T-helper 1 cell (primary cell): ENCODE measurements around the gene ANKZF1.
A peak's percentile ranks its signal among the peaks of the same experiment; 100 is the strongest.

Experiments used
- DNase-seq, 5 donors: peaks; one replicate each; pipeline ENCODE4 v3.0.0-alpha.2; 2012 to 2020

Gene ANKZF1

DNA sequence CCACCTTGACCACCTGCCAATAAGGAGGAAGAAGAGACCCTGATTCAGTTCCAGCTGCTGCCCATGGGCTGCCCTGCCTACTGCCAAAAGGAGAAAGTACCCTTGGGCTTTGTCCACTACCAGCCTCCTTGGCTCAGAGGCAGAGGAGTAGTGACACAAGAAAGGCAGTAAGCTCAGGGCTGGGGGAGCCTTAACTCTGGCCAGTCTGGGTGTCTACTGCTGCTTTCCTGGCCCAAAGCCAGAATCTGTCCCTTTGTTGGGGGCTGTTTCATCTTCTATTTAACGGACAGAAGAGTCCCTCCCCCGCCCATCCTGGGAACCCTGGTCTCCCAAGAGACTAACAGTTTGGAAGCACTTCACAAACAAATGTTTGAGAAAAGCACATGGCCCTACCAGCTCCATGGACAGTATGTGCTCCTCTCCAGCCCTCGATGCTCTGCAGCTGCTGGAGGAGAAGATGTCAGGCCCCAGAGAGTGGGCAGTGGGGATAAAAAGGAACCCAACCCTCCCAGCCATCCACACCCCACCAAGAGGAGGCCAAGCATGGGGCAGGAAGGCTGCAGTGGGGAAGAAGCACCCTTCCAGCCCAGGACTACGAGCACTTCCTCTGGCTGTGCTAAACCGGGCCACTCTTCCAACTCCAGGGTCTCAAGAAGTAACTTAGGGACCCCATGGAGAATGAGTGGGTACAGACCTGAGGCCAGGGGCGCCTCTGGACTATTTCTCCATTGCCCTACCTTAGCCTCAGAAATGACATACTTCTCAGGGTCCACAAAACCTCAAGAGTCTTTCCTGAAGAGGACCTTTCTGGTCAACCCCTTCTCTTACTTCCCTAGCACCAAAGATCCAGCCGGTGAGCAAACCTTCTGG is 1.3 kb upstream of the ANKZF1 start:
- no peak for DNase-seq

DNA sequence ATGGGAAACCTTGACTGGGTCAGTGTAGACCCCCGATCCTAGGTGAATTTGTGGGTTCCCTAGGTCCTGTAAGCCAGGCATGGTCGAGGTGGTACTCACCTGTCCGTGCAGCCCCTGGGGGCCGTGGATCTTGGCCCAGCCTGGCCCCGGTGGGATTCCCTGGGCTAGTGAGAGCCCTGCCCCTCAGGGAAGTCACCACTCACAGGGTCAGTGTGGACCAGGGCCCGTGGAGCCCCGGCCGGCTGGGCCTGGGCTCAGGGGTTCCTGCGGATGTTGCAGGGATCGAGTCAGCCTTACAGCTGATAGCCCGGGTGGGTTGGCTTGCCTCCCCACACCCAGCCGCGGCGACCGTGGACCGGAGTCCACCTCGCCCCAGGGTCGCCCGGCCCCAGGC is 698 bp upstream of the ANKZF1 start:
- DNase-seq, result no peak

DNA sequence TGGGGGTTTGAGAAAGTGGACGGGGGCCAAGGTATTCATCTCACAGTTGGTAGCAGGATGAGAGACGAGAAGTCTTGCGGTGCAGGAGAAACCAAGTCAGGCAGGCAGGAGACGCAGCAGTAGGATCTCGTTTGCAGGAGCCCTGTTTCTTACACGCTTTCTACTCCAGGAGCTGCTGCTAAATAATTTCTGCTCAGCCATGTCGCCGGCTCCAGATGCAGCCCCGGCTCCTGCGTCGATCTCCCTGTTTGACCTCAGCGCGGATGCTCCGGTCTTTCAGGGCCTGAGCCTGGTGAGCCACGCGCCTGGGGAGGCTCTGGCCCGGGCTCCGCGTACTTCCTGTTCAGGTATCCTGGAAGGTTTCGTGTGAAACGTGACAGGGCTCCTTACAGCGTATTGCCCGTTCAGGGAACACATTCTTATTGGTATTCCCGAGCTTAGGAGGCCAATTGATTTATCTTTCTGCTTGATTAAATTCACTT is 494 bp downstream of the ANKZF1 start:
- DNase-seq, result peak in 2 of 5 donors; percentile 33 to 56

DNA sequence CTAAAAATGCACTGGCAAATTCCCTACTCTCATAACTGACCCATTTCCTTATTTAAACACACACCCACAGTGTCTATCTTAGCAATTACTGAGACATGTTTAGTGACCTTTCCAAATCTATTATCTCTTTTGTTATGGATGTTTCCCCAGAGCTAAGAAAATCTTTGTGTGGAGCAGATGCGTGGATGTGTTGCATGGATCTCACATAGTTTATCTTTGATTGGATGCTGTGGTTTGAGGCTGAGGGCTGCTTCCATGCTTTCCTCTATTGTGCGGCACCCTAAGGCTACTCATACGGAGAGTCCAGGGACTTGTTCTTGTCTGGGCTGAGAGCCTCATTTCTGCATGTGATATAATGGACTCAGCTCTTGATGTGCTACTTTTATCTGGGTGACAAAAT is 4.7 kb downstream of the ANKZF1 start:
- DNase-seq, result no peak

DNA sequence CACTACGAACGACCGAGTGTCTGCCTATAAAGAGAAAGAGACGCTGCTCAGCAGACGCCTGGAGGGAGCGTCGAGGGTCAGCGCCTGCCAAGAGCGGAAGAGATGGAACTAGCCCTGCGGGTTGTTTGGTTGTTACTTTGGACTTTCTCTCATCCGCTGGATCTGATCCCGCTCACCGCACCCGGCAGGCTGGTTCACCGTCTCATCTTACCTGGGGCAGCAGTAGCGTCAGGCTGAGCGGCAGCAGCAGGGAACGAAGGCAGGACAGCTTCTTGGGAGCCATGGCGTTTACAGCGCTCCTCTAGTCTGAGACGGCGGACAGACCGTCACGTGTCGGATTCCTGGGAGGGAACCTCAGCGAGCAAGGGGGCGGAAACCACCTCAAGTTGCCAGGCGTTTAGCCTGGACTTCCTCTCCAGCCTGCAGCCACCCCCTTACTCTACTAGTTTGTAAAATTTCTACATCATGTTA is 13.7 kb downstream of the ANKZF1 start:
- DNase-seq, result no peak

DNA sequence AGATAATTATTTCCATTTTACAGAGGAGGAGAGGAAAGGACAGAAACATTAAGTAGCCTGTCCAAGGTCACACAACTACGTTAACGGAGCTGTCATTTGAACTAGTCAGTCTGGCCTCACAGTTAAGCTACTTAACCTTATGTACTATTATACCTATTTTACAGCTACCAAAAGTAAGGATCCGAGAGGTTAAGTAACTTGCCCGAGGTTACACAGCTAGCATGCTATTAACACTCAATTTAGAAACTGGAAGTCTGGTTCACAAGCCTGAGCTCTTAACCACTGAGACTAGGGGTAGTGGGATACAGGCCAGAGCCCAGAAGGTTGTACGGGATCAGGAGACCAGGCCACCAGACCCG is 15.2 kb downstream of the ANKZF1 start:
- DNase-seq, result no peak

DNA sequence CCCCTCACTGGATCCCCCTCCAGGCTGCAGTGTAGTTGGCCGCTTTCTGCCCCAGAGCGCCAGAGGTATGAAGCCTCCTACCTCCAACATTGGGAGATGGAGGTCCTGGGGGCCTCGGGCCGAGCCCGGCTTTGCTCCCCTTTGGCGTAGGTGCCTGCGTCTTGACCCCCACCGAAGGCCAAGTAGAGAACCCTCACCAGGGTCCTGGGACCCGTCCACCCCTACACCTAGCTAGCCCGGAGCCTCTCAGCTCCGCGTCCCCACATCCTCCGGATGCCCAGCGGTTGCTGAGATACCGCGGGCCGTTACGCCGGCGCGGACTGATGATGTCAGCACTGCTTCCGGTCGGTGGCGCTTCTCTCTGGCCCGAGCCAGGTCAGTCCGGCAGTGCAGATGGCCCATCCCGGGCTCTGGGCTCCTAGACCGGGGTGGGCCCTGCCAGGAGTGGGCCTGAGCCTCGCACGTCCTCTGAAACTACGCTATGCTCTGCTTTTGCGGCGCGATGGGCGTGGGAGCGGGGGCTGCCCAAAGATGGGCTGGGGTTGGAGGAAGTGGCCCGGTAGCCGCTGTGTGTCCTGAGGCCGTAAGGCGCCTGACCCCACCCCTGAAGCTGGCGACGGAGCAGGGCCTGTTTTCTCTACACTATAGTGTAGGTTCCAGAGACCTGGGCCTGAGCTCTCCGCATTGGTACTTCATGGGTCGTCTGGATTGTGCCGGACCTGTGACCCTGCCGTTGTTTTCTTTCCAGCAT is 15.7 kb downstream of the ANKZF1 start, which contains the start of the genes GLB1L and STK16:
Gene GLB1L, minus strand, starts transcription at position 297 of the 751 bp plus-strand sequence. CDS start 1,871 bp downstream, outside the sequence.
Gene STK16, plus strand, starts transcription at position 332 of the 751 bp plus-strand sequence. CDS start 521 bp downstream, outside the sequence.
- DNase-seq, result peak; percentile 62 to 95 (median 77)

DNA sequence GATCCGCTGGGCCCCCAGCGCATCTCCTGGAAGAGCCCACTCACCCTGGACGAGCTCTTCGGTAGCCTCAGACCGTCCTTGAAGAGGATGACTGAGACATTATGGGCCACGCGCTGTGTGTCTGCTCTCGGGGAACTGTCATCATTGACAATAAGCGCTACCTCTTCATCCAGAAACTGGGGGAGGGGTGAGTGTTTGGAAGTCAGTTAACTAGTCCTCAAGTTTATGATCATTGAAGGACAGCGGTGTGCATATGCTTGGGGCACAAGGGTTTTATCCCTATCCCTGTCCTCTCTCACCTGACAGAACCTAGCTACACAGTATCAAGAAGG is 16.3 kb downstream of the ANKZF1 start:
- DNase-seq, result peak in 1 of 5 donors; percentile 29

DNA sequence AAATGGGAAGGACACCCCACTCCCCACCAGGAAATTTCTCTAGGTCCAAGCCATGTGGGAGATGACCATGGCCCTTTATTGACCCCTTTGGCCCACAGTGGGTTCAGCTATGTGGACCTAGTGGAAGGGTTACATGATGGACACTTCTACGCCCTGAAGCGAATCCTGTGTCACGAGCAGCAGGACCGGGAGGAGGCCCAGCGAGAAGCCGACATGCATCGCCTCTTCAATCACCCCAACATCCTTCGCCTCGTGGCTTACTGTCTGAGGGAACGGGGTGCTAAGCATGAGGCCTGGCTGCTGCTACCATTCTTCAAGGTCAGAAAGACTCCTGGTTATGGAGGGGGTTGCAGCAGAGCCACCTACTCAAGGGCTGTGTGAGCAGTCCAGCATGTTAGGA is 17.0 kb downstream of the ANKZF1 start:
- peak in 1 of 5 donors; percentile 4 for DNase-seq

DNA sequence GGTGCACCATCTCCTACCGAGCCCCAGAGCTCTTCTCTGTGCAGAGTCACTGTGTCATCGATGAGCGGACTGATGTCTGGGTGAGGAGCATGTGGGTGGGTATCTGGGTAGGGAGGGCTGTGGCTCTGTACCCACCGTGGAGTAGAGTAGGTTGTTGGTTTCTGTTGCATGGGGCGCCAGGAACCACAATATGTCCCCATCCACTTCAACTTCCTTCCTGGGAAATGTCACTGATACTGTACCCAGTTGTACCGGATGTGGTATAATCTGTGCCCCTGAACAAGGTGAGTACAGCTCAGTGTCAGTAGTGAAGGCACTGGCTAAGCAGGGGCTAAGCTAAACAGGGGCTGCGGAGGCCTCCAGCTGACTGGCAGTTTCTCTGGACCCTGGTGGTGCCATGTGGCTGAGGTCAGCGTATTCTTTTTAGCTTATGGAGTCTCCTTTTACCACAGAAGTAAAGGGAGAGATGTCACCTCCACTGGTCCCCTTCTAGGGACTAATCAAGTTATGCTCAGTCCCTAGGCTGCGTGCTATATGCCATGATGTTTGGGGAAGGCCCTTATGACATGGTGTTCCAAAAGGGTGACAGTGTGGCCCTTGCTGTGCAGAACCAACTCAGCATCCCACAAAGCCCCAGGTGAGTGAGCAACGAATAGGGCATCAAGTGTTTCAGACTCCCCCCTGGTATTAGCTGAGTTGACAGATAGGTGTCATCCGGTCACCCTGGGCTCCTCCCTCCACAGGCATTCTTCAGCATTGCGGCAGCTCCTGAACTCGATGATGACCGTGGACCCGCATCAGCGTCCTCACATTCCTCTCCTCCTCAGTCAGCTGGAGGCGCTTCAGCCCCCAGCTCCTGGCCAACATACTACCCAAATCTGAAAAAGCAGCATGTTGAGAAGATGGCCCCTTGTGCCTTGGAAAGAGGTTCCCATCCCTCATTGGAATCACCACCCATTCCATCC is 18.4 kb downstream of the ANKZF1 start:
- DNase-seq, result peak; percentile 23 to 87 (median 44)

DNA sequence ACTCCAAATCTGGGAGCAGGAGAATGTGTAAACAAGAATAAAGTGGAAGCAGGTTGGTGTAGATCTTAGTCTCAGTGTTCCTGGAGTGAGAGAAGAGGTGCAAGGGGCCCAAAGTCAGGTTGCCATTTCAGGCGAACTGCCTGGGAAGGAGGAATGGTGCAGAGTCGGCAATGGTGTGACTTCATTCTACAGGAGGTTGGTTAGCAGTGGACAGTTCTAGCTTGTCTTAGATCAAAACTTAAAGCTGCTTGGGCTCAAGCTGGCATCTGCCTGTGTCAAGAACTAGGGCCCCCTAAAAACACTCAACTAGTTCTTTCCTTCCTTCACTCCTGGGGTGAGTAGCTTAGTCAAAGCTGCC is 19.2 kb downstream of the ANKZF1 start:
- no peak for DNase-seq

DNA sequence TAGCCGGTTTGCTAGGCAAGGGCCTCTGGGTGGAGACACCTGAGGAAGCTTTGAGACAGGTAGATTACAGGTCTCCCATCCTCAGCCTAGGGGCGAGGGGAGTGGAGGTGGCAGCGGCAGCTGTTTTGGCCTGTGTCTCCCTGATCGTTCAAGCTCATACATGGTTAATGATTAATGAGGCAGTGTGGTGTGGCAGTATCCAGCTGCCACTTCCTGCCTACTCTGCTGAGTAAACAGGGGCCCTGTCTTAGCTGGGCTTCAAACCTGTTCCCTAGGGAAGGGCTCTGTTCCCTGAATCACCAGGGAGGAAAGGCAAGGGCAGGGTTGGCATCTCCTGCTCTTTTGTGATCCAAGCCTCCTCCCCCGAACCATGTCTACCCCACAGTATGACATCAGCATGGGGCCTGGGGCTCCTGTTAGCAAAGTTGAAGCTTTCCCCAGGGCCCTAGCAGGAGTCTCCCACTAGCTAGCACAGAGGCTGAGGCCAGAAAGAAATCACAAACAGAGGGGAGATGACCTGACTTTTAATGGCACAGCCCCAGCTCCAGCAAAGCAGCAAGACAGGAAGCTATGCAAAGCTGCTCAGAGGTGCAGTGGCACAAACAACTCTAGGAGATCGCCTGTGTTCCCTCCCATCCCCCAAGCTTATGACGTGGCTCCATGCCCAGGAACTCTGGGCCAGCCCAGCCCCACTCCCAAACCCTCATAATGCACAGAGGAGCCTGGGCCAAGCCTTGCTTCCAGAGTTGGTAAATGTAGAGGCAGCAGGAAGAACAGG is 19.8 kb downstream of the ANKZF1 start:
- peak in 2 of 5 donors; percentile 36 to 80 for DNase-seq

DNA sequence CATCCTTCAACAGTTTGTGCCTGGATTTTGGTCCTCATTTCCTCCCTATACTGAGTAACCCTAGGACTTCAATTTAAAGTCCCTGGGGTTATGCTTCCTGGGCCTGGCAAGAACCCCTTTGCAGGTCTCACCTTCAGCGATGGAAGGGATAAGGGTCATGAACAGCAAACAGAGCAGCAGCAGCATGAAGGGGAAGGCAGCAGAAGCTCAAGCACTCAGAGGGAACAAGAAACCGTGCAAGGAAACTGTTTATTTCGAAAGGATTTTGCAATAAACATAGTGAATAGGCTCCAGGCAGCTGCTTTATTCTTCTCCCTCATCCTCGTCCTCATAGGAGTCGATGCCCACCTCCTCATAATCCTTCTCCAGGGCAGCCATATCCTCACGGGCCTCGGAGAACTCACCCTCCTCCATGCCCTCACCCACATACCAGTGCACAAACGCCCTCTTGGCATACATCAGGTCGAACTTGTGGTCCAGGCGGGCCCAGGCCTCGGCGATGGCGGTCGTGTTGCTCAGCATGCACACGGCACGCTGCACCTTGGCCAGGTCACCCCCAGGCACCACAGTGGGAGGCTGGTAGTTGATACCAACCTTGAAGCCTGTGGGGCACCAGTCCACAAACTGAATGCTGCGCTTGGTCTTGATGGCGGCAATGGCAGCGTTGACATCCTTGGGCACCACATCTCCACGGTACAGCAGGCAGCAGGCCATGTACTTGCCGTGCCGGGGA is 20.6 kb downstream of the ANKZF1 start:
- peak in 1 of 5 donors; percentile 30 for DNase-seq

DNA sequence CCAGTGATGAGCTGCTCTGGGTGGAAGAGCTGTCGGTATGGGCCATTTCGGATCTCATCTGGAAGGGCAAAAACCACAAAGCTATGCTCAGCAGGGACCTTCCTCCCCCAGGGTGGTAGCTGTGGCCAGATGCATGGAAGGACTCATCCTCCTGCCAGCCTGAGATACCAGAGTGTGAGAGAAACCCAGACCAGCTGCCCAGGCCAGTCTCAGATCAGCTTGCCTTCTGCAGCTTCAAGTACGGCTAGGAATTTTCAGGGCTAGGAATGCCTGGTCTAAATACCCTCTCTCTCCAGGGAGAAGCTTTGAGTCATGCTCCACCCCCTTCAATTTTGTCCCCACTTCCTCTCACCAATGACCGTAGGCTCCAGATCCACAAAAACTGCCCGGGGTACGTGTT is 22.1 kb downstream of the ANKZF1 start:
- no peak for DNase-seq

DNA sequence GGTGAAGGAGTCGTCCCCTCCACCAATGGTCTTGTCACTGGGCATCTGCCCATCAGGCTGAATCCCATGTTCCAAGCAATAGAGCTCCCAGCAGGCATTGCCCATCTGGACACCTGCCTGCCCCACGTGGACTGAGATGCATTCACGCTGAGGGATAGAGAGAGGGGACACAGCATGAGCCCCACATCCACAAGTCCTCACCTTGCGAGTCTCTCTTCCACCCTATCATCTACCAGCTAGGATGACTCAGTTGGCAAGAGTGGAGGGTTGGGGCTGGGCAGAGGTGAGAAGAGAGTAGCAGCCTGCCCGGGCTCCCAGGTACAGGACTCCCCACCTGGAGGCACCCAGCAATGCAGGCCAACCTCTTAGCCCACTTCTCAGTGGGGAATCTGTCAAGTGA is 22.5 kb downstream of the ANKZF1 start:
- peak in 1 of 5 donors; percentile 39 for DNase-seq

DNA sequence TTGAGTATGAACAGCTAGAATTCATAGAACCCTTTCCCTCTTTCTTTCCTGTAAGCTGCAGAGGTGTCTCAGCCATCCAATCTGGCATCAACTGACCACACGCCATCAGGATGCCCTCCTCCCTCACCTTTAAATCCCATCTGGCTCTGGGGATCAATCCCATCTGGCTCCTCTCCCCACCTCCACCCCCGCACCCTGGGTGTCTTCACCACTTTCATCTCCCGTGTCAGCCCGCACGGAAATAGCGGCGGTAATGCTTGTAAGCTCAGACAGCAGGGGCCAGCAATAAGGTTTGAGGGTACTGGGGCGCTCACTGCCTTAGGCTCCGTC is 22.9 kb downstream of the ANKZF1 start:
- no peak for DNase-seq

DNA sequence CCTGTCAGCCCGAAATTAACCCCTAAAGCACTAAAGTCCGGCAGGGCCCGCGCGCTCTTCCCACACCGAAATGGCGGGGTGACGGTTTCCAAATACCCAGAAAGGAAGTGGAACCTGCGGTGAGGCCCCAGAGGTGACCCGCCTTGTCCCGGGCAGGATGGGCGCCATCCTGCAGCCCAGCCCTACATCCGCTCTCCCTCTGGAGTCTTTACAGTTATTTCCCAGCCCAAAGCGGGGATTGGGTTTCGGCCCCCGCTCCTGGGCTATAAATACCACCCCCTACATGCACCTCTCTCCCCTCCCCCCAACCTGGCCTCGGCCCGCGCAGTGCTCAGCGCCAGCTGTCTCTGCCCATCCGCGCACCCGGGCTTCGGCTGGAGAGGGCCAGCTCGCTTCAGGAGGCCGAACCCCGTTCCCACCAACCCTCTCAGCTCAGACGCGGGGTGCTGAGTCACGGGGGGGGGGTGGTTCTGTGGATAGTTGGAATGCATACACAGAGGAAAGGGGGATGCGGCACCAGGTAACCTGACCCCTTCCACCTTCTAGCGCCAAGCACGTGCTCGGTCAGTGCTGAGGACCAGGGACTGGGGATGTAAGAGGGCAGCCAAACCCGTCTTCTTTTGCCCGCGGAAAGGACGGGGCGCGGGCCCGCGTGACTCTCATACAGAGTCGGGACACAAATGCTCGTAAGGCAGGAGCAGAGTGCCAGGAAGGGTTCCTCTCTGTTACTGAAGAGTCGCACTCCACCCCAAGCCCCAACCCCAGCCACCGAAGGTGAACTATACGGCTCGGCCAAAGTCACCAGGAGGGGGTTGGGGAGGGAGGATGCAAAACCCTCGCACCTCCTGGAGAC is 23.5 kb downstream of the ANKZF1 start, which contains the start of gene TUBA4B:
Gene TUBA4B, plus strand, starts transcription at position 344 of the 853 bp plus-strand sequence. Its CDS starts 165 bp downstream, at position 509.
- DNase-seq, result peak in 4 of 5 donors; percentile 31 to 82 (median 32)

DNA sequence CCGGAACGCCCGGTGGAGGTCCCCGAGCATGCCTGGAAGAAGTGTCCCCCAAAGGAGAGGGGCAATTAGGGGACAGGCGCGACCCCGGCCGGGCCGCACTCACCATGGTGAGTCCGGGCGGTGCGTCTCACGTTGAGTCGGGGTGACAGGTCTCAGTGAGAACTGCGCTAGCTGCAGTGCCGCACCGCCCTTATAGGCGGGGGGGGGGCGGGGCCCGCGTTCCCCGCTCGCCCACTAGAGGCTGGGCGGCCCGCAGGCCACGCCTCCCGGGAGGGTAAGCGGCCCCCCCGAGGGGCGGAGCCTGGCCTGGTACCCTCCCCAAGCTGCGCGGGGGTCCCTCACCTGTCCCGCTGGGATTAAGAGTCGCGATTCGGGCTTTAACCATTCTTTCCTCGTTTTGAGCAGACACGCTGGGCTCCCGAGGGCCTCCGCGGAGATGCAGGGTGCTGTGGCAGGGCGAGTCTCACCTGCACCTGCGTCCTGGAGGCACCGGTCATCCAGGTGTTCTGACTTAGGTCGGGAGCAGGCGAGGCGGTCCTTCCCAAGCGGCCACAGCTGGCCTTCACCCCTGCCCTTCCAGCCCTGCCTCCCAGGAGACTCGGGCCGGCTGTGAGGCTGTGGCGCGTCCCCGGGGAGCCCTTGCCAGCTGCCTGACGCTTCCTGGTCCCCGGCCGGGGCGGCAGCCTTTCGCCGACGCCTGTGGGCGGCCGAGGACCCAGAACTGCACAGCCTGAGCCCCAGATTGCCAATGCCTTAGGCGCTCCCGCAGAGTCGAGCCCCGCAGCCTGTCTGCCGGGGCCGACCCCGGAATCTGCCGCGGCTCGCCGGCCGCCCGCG is 24.4 kb downstream of the ANKZF1 start, which contains the start of gene TUBA4A:
Gene TUBA4A, minus strand, starts transcription at position 166 of the 837 bp plus-strand sequence. Its CDS starts 60 bp downstream, at position 106.
- peak; percentile 87 to 92 (median 91) for DNase-seq
